Fibroblast of skin of right biceps (primary cell): ENCODE measurements around the gene STK4.

Experiments used
- DNase-seq: peaks from one replicate; pipeline ENCODE4 v3.0.0-alpha.2; 2013

Gene STK4

DNA sequence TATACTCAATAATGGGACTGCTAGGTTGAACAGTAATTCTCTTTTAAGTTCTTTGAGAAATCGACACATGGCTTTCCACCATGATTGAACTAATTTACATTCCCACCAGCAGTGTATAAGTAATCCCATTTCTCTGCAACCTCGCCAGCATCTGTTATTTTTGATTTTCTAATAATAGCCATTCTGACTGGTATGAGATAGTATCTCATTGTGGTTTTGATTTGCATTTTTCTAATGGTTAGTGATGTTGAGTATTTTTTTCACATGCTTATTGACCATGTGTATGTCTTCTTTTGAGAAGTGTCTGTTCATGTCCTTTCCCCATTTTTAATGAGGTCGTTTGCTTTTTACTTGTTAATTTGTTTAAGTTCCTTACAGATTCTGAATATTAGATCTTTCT, 66.5 kb downstream of the STK4 start:
- peak; percentile 60 for DNase-seq

DNA sequence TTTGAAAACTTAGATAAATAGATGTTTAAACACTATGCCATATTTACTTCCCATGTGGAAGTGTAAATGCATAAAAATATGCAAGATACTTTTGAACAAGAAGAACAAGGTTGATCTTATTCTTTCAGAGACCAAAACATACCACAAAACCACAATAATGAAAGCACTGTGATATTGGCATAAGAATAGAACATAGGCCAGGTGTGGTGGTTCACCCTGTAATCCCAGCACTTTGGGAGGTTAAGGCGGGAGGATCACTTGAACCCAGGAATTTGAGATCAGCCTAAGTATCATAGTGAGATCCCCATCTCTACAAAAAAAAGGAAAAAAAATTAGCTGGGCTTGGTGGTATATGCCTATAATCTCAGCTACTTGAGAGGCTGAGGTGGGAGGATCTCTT, 68.1 kb downstream of the STK4 start:
- no peak for DNase-seq

GRCh38 chr20:45036044-45036755, 69.9 kb downstream of the STK4 start:
- DNase-seq: peak; percentile 70

- peak; percentile 69 for DNase-seq
Observed at GRCh38 chr20:45037050-45037449, 70.7 kb downstream of the STK4 start.

- DNase-seq: no peak
Observed at GRCh38 chr20:45037635-45038034, 71.3 kb downstream of the STK4 start.

DNA sequence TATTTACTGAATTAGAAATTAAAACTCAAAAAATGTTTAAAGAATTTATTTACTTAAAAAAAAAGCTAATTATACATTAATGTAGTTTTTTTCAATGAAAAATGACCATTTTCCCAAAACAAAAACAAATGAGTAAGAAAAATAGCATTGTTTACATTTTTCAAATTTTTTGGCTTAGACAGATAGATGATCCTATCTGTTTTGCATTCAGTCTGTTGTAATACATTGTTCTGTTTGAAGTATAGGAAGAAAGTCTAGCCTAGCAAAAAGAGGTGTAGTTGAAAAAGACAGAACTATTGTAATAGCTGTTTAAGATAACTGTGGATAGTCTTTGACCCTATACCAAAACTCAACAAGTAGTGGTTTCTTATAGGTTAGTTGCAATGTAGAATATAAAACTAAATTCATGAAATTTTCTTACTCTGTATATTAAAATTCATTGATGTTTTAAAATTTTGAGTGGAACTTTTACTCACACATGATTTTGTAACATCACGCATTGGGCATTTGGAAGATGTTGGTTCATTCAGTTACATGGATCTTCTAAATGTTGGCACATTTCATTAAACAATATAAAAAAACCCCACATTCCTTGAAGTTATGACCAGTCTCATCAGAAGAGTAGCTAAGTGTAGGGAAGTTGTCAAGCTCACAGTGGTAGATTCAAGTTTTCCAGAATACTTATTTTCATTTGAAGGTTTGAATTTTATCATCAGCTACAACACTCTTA, 72.6 kb downstream of the STK4 start:
- DNase-seq: no peak

DNA sequence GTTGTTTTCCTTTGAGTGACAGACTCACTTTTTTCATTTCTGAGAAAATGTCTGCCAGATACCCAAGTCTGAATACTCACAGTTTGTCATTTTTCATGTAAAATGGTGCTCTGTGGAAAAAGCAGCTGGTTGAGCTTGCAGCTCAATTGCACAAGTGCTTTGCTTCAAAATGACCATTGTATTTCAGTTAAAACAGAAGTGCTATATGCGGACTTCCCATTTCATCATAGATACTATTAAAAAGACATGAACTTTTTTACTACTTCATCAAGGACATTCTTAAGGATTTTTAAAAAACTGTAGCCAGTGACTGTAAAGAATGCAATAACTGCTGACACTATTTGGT, 73.1 kb downstream of the STK4 start:
- no peak for DNase-seq

DNA sequence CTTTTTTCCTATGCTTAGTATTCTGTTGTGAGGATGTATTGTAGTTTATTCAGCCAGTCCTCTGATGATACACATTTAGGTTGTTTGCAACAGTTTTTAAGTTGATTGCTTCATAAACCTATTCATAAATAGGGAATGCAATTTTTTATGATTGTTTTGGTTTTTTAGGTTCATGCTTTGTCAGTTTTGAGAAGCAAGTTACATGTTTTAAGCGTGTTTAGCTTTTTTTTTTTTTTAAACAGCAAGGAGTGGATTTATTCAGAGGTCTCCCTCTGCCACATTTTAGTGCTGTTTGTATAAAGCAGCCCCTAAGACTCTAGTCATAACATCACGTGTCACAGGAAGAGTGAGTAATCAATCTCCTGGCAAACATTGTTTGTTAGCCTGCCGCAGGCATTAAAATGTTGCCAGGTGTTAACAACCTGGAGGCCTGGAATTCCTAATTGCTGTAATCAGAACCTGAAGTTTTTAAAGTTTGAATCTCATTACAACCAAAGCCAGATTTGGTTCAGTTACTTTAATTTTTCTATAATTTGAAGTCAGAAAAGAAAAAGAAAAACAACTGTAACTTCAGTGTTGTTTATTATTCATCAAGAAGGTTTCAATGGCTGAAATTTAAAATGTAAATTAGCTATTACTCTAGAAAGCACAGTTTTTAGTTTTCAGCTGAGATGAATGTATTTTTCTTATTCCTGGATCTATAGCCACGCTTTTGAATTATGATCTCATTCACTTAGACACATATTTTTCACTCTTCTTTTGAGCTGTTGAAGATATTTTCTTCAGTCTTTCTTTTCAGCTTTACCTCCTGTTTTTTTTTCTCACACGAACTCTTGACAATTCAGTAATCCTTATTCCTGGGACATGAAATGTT, 75.4 kb downstream of the STK4 start:
- peak; percentile 44 for DNase-seq

GRCh38 chr20:45042978-45043377, 76.7 kb downstream of the STK4 start:
- no peak for DNase-seq

- peak; percentile 78 for DNase-seq
Observed at GRCh38 chr20:45044084-45044573, 77.8 kb downstream of the STK4 start.

GRCh38 chr20:45044601-45045000, 78.3 kb downstream of the STK4 start:
- no peak for DNase-seq

GRCh38 chr20:45047581-45048119, 81.3 kb downstream of the STK4 start:
- no peak for DNase-seq

GRCh38 chr20:45049438-45049837, 83.1 kb downstream of the STK4 start:
- no peak for DNase-seq

DNA sequence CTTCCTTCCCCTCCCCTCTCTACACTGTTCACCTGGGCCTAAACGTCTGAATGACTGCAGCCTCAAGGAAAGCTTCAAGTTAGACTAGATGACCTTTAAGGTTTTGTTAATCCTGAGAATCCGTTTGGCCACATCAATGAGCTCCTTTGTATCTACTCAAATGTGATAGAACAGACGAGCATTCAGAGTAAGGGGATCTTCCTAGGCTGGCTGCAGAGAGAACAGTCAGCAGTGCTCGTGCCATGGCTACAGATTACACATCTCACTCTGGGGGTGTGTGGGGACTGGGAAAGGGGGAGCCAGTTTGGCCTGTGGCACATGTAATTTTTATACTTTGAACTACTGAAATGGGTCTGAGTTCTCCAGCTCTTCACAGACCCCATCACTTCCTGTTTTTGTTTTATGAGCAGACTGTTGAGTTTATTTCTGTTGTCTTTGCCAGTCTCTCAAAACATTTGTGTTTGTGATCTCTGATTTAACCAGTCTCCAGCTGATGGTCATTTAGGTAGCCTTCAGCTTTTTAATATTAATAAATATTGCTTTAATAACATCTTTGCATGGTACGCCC, 83.7 kb downstream of the STK4 start:
- DNase-seq: no peak

GRCh38 chr20:45051204-45052060, 85.1 kb downstream of the STK4 start:
- DNase-seq: no peak

DNA sequence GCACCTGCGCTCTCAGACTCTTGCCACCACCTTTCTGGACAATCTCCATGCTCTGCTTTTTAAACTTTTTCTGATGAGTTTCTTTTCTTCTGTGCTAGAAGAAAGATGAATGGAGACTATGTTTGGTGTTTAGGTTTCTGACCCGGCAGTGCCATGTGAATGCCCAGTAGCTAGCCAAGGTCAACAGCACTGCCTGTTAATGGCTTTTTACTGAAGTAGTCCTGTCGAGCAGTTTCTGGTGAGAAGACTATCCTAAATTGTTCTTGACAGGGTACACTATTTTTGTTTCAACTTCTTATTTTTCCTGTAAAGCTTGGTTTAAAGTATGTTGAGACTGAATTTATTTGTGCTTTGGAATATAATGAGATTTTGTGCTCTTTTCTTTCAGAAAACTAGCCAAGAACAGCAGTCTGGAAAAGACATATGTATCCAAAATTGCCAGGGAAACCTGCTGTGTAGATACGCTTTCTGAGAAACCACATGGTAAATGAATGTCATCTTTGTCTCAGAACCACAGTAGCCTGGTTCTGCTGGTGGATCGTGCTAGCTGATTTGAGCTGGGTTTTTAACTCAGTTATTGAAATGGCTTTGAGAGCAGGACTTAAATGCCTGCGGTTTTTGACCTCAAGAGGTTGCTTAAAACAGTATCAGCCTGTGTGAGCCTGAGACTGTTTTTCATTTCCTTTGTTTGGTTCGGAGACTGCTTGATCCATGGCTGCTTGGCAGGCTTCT, 86.6 kb downstream of the STK4 start:
- peak; percentile 76 for DNase-seq

- no peak for DNase-seq
Observed at GRCh38 chr20:45053430-45054351, 87.4 kb downstream of the STK4 start.

GRCh38 chr20:45055056-45055455, 88.7 kb downstream of the STK4 start:
- DNase-seq: no peak

DNA sequence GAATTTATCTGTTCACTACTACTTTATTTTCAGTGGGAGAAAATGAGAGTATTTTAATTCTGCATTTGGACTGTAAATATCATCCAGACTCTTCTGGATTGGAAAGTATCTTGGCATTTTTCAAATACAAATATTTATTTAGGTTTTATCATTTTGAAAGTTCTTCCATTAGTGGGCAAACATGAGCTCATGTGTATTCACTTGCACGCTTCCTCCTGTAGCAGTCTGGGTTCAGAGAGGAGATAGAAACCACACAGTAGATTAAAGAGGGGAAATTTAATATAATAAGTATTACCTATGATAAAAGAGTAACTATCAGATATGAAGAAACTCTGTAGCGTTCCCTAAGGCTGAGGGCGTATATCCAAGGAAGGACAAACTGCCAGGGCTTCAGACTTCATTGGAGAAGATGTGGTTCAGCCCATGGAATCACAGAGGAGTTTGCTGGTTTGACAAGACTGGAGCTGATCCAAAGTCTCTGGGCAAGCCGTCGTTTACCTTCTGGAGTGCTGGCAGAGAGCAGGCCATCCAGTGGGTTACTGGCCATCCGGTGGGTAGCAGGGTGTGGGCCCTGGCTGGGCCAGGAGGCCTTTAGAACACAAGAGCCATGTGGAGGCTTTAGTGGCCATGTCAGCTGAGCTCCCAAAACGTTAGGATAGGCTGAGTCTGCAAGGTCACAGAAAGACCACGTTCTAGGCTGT, 90.3 kb downstream of the STK4 start:
- no peak for DNase-seq
